Muscle of leg (tissue), 11 donors: ENCODE results near the gene TSC2. TPM values are rescaled to one million over a fixed set of nuclear protein-coding genes. Genes with fewer than 3 reads are reported as not detected.

ENCODE experiments used
- DNase-seq: peaks from one replicate; pipeline ENCODE4 v3.0.0; 2013
- H3K27ac ChIP-seq: one replicate; pipeline ENCODE4 v1.5.1; 2013; ENCODE audit warnings: mild to moderate bottlenecking, low read length, control low read depth
- H3K27me3 ChIP-seq: one replicate; pipeline ENCODE4 v1.6.1; 2013; ENCODE audit warnings: low read length; ENCODE audit not compliant: control insufficient read depth, insufficient read depth
- H3K36me3 ChIP-seq: one replicate; pipeline ENCODE4 v1.6.1; 2013; ENCODE audit warnings: low read length; ENCODE audit not compliant: control insufficient read depth, insufficient read depth
- H3K4me1 ChIP-seq: one replicate; pipeline ENCODE4 v1.6.1; 2013; ENCODE audit warnings: low read length; ENCODE audit not compliant: control insufficient read depth, insufficient read depth
- H3K4me3 ChIP-seq: one replicate; pipeline ENCODE4 v1.5.1; 2013; ENCODE audit warnings: low read length, control low read depth
- H3K9me3 ChIP-seq: replicated peaks from 2 replicates; pipeline ENCODE4 v1.6.1; 2013; ENCODE audit warnings: low read depth, low read length; ENCODE audit not compliant: control insufficient read depth
- WGBS: methylation state at CpG from one replicate; pipeline ENCODE4 v1.1.5; 2013; ENCODE audit warnings: missing lambda C conversion rate; ENCODE audit not compliant: insufficient coverage; 5-methylcytosine and 5-hydroxymethylcytosine counted together
- polyA plus RNA-seq, 8 donors: library from polyadenylated mRNA; unstranded; fragments of 120-200 nt; gene quantifications; one replicate each; pipeline versions ENCODE4 v1.2.1 to v1.2.3, GENCODE V29; 2013; ENCODE audit warnings: inconsistent platforms in 1 of 8, low replicate concordance in 1 of 8; ENCODE audit not compliant: insufficient read length in 8 of 8, insufficient read depth in 1 of 8
- total RNA-seq: library from RNA; stranded (reverse); fragments of 120-200 nt; gene quantifications from one replicate; pipeline ENCODE4 v1.2.4, GENCODE V29; 2013

TSC2 gene
- total and polyA plus RNA-seq, 9 donors = 31.8 to 109 (median 79.4) TPM

DNA sequence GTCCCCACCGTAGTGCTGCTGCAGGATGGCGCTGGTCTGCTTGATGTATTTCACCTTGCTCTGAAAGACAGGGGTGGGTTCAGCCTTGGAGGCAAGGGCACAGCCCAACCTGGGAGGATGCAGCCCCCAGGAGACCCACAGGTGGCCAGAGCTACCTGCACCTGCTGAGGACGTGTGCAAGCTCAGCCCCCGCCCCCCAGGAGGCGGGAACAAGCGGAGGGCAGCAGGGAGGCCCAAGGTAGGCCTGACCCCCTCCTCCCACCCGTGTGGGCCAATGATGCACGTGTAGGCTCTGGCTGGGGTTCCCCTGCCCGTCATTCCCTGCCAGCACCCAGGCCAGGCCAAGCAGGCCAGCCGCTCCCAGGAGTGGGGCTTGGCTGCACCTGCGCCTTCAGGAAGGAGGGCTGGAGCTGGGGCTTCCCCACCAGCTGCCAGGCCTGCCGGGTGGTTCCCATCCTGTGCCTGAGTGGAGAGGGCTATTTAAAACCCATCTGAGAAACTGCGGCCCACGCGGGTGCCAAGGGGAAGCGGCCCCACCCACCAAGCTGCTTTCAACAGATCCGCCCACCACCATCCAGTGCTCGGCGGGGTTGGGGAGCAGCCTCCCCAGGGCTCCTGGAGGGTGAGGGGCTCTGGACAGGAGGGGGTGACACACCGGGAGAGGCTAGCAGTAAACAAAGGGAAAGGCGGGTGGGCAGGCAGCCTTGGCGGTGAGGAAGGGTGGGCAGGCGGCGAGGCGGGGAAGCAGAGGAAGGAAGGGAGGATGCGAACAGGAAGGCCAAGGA is 3.9 kb upstream of the TSC2 start:
- Histone ChIP-seq H3K27ac (peak overlapping the region; percentile 35), H3K27me3 (no peaks in the 10 kb centered on the region), H3K4me1 (peaks cover 75% of the 10 kb centered on the region), H3K9me3 (no peaks in the 10 kb centered on the region), H3K4me3 (no peak overlapping the region), H3K36me3 (no peaks in the 10 kb centered on the region)
- whole genome bisulfite sequencing = 70% methylated on average over 20 of the region's 26 CpGs
- peak; percentile 55 for DNase-seq

DNA sequence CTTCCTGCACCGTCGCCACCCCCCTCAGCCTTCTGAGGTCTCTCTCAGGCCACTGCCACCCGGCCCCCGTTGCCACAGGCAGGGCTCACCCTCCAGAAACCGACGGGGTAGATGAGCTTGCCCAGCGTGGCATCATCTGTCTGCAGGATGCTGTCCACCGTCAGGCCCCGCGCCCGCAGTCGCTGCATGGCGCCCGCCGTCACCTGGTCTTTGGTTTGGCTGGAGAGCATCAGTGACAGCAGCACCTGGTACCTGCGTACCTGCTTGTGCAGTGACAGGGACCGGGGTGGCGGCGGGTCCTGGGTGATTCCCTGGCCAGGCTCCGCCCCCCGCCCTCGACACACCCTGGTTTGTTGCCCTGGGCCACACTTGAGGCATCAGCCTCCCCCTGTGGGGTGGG is 3.2 kb upstream of the TSC2 start:
- H3K4me3 ChIP-seq = no peak overlapping the region
- no peaks in the 10 kb centered on the region for H3K36me3 ChIP-seq
- H3K4me1 ChIP-seq = peaks cover 71% of the 10 kb centered on the region
- H3K27ac ChIP-seq = peak overlapping the region; percentile 35
- WGBS = 93% methylated on average over 19 of the region's 22 CpGs
- H3K9me3 ChIP-seq = no peaks in the 10 kb centered on the region
- H3K27me3 ChIP-seq = no peaks in the 10 kb centered on the region
- DNase-seq = no peak

DNA sequence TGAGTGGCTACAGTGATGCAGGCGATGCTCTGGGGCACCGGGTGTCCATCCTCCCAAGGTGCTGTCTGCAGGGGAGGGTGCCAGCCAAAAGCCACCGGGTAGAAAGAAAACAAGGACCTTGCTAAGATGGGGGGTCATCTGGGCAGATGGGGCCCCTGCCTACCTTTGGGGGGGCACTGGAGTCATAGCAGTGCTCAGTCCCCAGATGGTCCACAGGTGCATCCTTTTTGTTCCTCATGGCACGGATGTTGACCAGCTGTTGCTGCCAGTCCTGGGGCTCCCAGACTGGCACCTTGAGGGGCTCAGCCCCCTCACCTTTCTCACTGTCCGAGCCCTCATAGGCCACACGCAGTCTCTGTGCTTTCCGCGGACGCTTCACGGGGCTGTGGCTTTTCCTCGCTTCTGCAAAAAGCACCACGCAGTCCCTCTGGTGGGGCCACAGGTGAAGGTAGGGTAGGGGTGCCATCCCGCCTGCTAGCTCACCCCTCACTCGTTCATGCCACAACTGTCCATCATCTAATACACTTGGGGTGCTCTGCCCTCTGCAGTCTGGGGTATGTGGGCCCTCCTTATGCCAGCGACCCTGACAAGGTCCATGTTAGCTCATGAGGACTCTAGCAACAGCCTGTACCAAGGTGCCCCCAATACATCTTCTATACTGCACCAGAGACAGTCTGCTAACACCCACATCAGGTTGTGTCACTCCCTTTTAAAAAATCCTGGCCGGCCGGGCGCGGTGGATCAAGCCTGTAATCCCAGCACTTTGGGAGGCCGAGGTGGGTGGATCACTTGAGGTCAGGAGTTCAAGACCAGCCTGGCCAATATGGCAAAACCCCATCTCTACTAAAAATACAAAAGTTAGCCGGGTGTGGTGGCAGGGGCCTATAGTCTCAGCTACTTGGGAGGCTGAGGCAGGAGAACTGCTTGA is 1.6 kb upstream of the TSC2 start:
- H3K27me3 ChIP-seq = no peaks in the 10 kb centered on the region
- peaks cover 54% of the 10 kb centered on the region for H3K4me1 ChIP-seq
- H3K36me3 ChIP-seq = peaks cover 12% of the 10 kb centered on the region
- DNase-seq = no peak
- H3K27ac ChIP-seq = no peak overlapping the region
- no peak overlapping the region for H3K4me3 ChIP-seq
- 92% methylated on average over 6 of the region's 21 CpGs for WGBS
- no peaks in the 10 kb centered on the region for H3K9me3 ChIP-seq

DNA sequence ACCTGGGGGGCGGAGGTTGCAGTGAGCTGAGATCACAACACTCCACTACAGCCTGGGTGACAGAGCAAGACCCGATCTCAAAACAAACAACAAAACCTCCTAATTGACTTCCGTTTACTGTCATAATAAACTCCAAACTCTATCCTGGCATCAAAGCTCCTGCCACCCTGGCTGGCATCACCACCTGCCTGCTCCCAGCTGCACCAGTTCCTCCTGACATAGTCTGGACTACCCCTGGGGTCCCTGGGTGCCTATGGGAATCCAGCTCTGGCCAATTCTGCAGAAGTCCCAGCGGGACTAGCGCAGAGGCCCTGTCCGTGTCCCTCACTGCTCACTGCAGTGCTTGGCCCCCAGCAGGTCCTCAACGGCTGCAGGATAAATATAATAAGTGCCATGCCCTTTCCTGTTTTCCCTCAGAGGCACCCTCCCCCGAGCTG is 874 bp upstream of the TSC2 start:
- peaks cover 47% of the 10 kb centered on the region for H3K4me1 ChIP-seq
- H3K27ac ChIP-seq = peak overlapping the region; percentile 4
- 36% methylated on average over 7 of the region's 8 CpGs for WGBS

DNA sequence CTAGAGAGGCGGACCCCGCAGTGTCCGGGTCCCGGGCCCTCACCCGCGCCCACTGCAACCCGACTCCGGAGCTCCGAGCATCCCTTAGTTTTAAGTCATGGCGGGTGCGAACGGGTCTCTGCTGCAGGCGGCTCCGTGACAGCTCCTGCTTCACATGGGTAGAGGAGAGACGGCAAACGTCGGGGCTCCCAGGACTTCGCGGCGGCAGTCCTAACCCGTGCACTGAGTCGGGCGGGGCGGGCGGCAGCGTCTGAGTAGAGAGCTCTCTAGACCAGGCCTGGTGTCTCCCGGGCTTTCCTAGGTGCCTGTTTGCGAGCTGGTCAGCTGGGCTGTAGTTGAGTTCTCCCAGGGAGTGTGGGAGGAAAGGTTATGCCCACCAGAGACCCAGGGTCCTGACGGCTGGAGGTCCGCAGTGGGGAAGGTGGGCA is 345 bp downstream of the TSC2 start:
- Histone ChIP-seq H3K4me3 (peak overlapping the region; percentile 83), H3K27ac (no peak overlapping the region), H3K36me3 (peaks cover 31% of the 10 kb centered on the region), H3K9me3 (no peaks in the 10 kb centered on the region), H3K27me3 (no peaks in the 10 kb centered on the region), H3K4me1 (peaks cover 37% of the 10 kb centered on the region)
- DNase-seq = no peak
- 2% methylated on average over 30 of the region's 30 CpGs for WGBS

More for the DNA sequence above, 874 bp upstream of the TSC2 start:
- H3K27me3 ChIP-seq = no peaks in the 10 kb centered on the region
- peaks cover 18% of the 10 kb centered on the region for H3K36me3 ChIP-seq
- no peak for DNase-seq
- no peaks in the 10 kb centered on the region for H3K9me3 ChIP-seq
- H3K4me3 ChIP-seq = peak overlapping the region; percentile 83

DNA sequence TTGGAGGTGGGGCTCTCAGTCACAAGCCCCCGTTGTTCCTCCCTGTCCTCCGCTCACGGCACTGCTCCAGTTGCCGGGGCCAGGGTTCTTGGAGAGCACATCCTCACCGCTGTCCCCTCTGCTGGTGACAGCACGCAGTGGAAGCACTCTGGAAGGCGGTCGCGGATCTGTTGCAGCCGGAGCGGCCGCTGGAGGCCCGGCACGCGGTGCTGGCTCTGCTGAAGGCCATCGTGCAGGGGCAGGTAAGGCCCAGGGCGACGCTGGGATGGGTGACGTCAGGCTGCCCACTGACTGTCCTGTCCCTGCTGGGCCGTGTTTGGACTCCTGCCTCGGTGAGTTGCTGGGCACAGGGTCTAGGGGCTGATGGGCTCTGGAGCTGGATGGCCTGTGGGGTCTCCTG is 5.4 kb downstream of the TSC2 start:
- peaks cover 8% of the 10 kb centered on the region for H3K4me1 ChIP-seq
- no peak overlapping the region for H3K27ac ChIP-seq
- no peaks in the 10 kb centered on the region for H3K9me3 ChIP-seq
- no peak for DNase-seq
- 93% methylated on average over 17 of the region's 21 CpGs for WGBS
- H3K4me3 ChIP-seq = no peak overlapping the region
- H3K27me3 ChIP-seq = no peaks in the 10 kb centered on the region
- H3K36me3 ChIP-seq = peaks cover 69% of the 10 kb centered on the region

DNA sequence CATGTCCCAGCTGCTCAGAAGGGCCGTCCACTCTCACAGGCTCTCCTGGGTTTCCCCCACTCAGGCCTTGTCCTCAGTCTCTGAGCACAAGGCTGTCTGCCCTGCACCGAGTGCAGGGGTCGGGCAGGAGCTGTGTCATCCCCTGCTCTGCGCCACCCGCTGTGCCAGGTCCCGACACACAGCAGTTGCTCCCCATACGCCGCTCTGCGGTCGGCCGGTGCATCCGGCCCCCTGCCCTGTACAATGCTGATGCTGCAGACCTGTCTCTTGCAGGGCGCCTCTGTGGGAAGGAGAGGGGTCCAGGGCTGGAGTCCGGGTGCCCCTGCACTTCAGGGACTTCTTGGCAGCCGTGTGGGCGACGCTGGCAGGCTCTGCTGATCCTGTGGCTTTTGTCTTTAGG is 6.1 kb downstream of the TSC2 start:
- H3K27ac ChIP-seq = no peak overlapping the region
- no peak overlapping the region for H3K4me3 ChIP-seq
- WGBS = 97% methylated on average over 17 of the region's 17 CpGs
- no peaks in the 10 kb centered on the region for H3K27me3 ChIP-seq
- no peaks in the 10 kb centered on the region for H3K9me3 ChIP-seq
- no peak for DNase-seq
- peaks cover 76% of the 10 kb centered on the region for H3K36me3 ChIP-seq
- H3K4me1 ChIP-seq = peaks cover 2% of the 10 kb centered on the region

DNA sequence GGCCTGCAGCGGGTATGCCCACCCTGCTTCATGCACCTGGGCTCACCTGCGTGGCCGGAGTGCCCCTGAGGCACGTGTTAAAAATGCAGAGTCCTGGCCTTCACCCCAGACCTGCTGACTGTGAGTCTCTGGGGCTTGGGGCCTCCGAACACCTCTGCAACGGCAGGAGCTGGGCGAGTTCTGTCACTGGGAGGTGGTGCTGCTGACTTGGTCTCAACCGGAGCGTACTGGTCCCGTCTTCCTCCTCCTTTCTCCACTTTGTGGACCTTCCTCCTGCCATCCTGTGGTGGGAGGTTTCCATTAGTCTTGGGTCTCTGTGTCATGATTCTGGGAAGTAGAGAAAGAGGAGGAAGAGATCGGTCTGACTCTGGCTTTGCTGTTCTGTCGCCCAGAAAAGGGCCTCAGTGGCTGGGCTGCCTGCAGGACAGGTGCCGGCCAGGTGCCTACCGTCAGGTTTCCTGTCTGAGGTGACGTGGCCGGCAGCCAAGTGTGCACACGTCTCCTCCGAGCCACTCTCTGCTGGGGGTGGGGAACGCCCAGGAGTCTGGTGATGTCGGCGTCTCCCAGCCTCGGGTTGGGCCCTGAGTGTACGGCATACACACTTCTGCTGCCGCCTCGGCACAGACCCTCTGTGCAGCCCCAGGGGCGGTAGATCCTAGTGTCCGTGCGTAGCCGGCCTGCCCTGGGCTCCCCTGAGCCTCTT is 6.9 kb downstream of the TSC2 start:
- H3K4me1 ChIP-seq = no peaks in the 10 kb centered on the region
- H3K27ac ChIP-seq = no peak overlapping the region
- DNase-seq = no peak
- 83% methylated on average over 26 of the region's 29 CpGs for WGBS
- H3K36me3 ChIP-seq = peaks cover 76% of the 10 kb centered on the region
- no peak overlapping the region for H3K4me3 ChIP-seq
- H3K27me3 ChIP-seq = no peaks in the 10 kb centered on the region
- H3K9me3 ChIP-seq = no peaks in the 10 kb centered on the region

DNA sequence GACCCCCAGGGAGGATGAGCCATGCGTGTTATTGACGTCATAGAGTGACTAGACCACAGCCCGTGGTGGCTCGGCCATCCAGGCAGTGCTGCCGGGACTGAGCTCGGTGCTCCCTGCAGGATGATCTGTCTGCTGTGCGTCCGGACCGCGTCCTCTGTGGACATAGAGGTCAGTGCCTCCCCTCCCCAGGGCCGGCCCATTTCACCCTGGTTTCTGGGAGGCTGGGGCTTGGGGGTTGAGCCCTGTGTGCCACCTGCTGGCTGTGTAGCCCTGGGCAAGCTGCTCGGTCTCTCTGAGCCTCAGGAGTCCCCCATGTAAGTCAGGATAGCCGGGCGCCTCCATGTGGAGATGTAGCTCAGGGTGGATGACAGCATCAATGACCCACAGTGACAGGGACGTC is 8.3 kb downstream of the TSC2 start:
- no peak for DNase-seq
- 75% methylated on average over 13 of the region's 15 CpGs for WGBS
- Histone ChIP-seq H3K27me3 (no peaks in the 10 kb centered on the region), H3K9me3 (no peaks in the 10 kb centered on the region), H3K4me1 (no peaks in the 10 kb centered on the region), H3K36me3 (peaks cover 78% of the 10 kb centered on the region), H3K4me3 (no peak overlapping the region), H3K27ac (no peak overlapping the region)
